HepG2 (cell line): ENCODE data around the gene FAM3A. TPM values are rescaled to one million over a fixed set of nuclear protein-coding genes. Genes with fewer than 3 reads are reported as not detected.

Experiments used
- ATAC-seq: fragments of 200-7000 bp; cut with Tn5 transposase; 3 replicates; pipeline ENCODE4 v1.9.1; 2020; ENCODE audit warnings: mild to moderate bottlenecking, moderate library complexity
- BruUV-seq: library from RNA; stranded (reverse); fragments of 400-500 nt; replicated peaks from 2 replicates; lab custom pipeline; 2021; lab: Mats Ljungman, UMichigan
- CTCF ChIA-PET: fragments of 300-600 bp; formaldehyde crosslinking; extraction: SDS; loops from one replicate; lab custom pipeline; 2021; ENCODE audit warnings: low total read pairs, inconsistent platforms, low intra/inter-chr PET ratio; lab: Yijun Ruan, JAX
- POLR2A ChIA-PET: fragments of 350-600 bp; sonication (Branson Sonifier 250); formaldehyde crosslinking; loops from one replicate; lab custom pipeline; 2020; ENCODE audit warnings: antibody characterized with exemption, inconsistent platforms; lab: Yijun Ruan, JAX
- DNase-seq: peaks from one replicate; pipeline ENCODE4 v3.0.0-alpha.2; 2015; ENCODE audit warnings: low spot score
- FAIRE-seq: peaks from 3 replicates; lab custom pipeline; 2011; peaks lifted over from hg19 to GRCh38; lab: Jason Lieb, UNC
- H2AFZ ChIP-seq: one replicate; pipeline ENCODE4 v1.6.1; 2011; ENCODE audit warnings: low read length, inconsistent platforms
- H3K27ac ChIP-seq: fragments of 300-600 bp; 3 replicates; pipeline ENCODE4 v1.8.0; 2011; ENCODE audit warnings: mixed run types, mild to moderate bottlenecking, mixed read lengths, low read length, inconsistent platforms; ENCODE audit not compliant: insufficient read depth; ENCODE audit errors: extremely low read length
- H3K27me3 ChIP-seq, 2 experiments: fragments of 200-600 bp in 1 of 2; 2 replicates in 1 of 2; 3 replicates in 1 of 2; pipeline versions ENCODE4 v1.6.0 to v1.8.0; 2011; ENCODE audit warnings: low read length in 2 of 2, mild to moderate bottlenecking in 2 of 2, moderate library complexity in 2 of 2, inconsistent platforms in 1 of 2; ENCODE audit not compliant: insufficient read depth in 2 of 2, control insufficient read depth in 1 of 2
- H3K36me3 ChIP-seq, 2 experiments: fragments of 200-600 bp in 1 of 2; replicated peaks in 1 of 2; 2 replicates in 1 of 2; 3 replicates in 1 of 2; pipeline versions ENCODE4 v1.5.1 to v1.8.0; 2011; ENCODE audit warnings: low read length in 2 of 2, inconsistent platforms in 1 of 2; ENCODE audit not compliant: insufficient read depth in 2 of 2, control insufficient read depth in 1 of 2
- H3K4me1 ChIP-seq: 2 replicates; pipeline ENCODE4 v1.5.1; 2012; ENCODE audit warnings: low read length, inconsistent platforms; ENCODE audit not compliant: insufficient read depth
- H3K4me2 ChIP-seq: 2 replicates; pipeline ENCODE4 v1.6.0; 2011; ENCODE audit warnings: low read depth, low read length, inconsistent platforms
- H3K4me3 ChIP-seq, 3 experiments: fragments of 200-600 bp in 1 of 3; sonication (generic), shearing (Covaris generic) in 1 of 3; replicated peaks in 1 of 3; 2 replicates each; pipeline ENCODE4 v1.5.1; 2011 to 2016; ENCODE audit warnings: low read length in 3 of 3, inconsistent platforms in 2 of 3, low read depth in 2 of 3, mild to moderate bottlenecking in 2 of 3, control low read depth in 1 of 3, mixed read lengths in 1 of 3; ENCODE audit not compliant: insufficient read depth in 1 of 3
- H3K79me2 ChIP-seq: one replicate; pipeline ENCODE4 v1.6.1; 2011; ENCODE audit warnings: low read length, inconsistent platforms; ENCODE audit not compliant: insufficient read depth
- H3K9ac ChIP-seq: 2 replicates; pipeline ENCODE4 v1.6.0; 2011; ENCODE audit warnings: mild to moderate bottlenecking, low read depth, low read length, inconsistent platforms; ENCODE audit not compliant: insufficient read depth
- H3K9me3 ChIP-seq: 2 replicates; pipeline ENCODE4 v1.5.1; 2012; ENCODE audit warnings: mild to moderate bottlenecking, low read length
- H4K20me1 ChIP-seq: 2 replicates; pipeline ENCODE4 v1.6.0; 2011; ENCODE audit warnings: inconsistent platforms, mild to moderate bottlenecking, low read length, moderate library complexity; ENCODE audit not compliant: insufficient read depth
- HMGXB3 ChIP-seq: sonication (generic); formaldehyde crosslinking; IDR thresholded peaks from 2 replicates; pipeline ENCODE4 v1.4.0; 2020; ENCODE audit warnings: missing genetic modification reagents, borderline replicate concordance
- KIAA2018 ChIP-seq: sonication (generic); formaldehyde crosslinking; IDR thresholded peaks from 2 replicates; pipeline ENCODE4 v1.5.0; 2020; ENCODE audit warnings: mild to moderate bottlenecking, missing genetic modification reagents, borderline replicate concordance
- MTF1 ChIP-seq: sonication (generic); formaldehyde crosslinking; IDR thresholded peaks from 2 replicates; pipeline ENCODE4 v1.5.0; 2020; ENCODE audit warnings: missing genetic modification reagents
- THAP7 ChIP-seq: sonication (generic); formaldehyde crosslinking; IDR thresholded peaks from 2 replicates; pipeline ENCODE4 v1.8.1; 2023; ENCODE audit warnings: mild to moderate bottlenecking, missing genetic modification reagents
- TRIM24 ChIP-seq: sonication (generic); formaldehyde crosslinking; IDR thresholded peaks from 2 replicates; pipeline ENCODE4 v1.8.0; 2022; ENCODE audit warnings: mild to moderate bottlenecking, missing genetic modification reagents
- YY1 ChIP-seq: IDR thresholded peaks from 2 replicates; pipeline ENCODE4 v1.6.1; 2011; ENCODE audit warnings: low read length, low read depth, moderate library complexity, mild to moderate bottlenecking; ENCODE audit not compliant: insufficient read depth, insufficient replicate concordance
- ZNF512 ChIP-seq: sonication (generic); formaldehyde crosslinking; IDR thresholded peaks from 2 replicates; pipeline ENCODE4 v1.4.0; 2020; ENCODE audit warnings: mild to moderate bottlenecking, missing genetic modification reagents
- ZNF577 ChIP-seq: sonication (generic); formaldehyde crosslinking; IDR thresholded peaks from 2 replicates; pipeline ENCODE4 v1.4.0; 2020; ENCODE audit warnings: mild to moderate bottlenecking, low read depth, missing genetic modification reagents, borderline replicate concordance
- WGBS: methylation state at CpG from one replicate; pipeline ENCODE4 v1.1.6; 2017; ENCODE audit warnings: low lambda C conversion rate; 5-methylcytosine and 5-hydroxymethylcytosine counted together
- in situ Hi-C: cut with HindIII; loops from 2 replicates; pipeline ENCODE4 v1.10.0; 2017; ENCODE audit warnings: low pct_unique_long_range_greater_than_20kb; ENCODE audit not compliant: extremely low pct_ligation_motif_present
- intact Hi-C: fragments of 100-400 bp; cut with micrococcal nuclease; formaldehyde crosslinking; loops from one replicate; pipeline ENCODE4 v1.10.0; 2022; ENCODE audit not compliant: unreplicated experiment
- polyA plus RNA-seq, 8 experiments: library from polyadenylated mRNA; depleted of rRNA in 3 of 8; stranded (reverse) in 7 of 8; unstranded in 1 of 8; fragments of >200 nt; fragmentation: Illumina TruSeq in 4 of 8; extraction: Trizol in 4 of 8; gene quantifications; 2 replicates each; pipeline versions ENCODE4 v1.2.1 to v1.2.3, GENCODE V29; 2011 to 2016; ENCODE audit warnings: low read depth in 4 of 8, missing spikeins in 1 of 8, mixed read lengths in 1 of 8; ENCODE audit not compliant: insufficient read depth in 1 of 8
- total RNA-seq, 5 experiments: library from RNA; depleted of rRNA; stranded (reverse); fragments of >200 nt; fragmentation: Illumina TruSeq; extraction: Trizol; gene quantifications; 2 replicates each; pipeline ENCODE4 v1.2.3, GENCODE V29; 2016; ENCODE audit warnings: low read depth in 1 of 5

The FAM3A gene
- total and polyA plus RNA-seq, 2 of the 13 experiments (the other 11 are each of a cell fraction or from before 2014, with no cell fraction given), result 11.2 to 22.7 TPM

GRCh38 chrX:154469880-154470279 is 46.2 kb downstream of the FAM3A start:
- Histone ChIP-seq H3K9ac (no peak overlapping the region), H3K27me3 (no peaks in the 10 kb centered on the region), H3K4me3 (no peak overlapping the region), H3K4me2 (no peak overlapping the region), H3K27ac (no peak overlapping the region), H3K4me1 (peaks cover 12% of the 10 kb centered on the region; the same call in 1 of the 2 replicates), H3K36me3 (peaks cover 5 to 6% of the 10 kb centered on the region in 2 experiments; a peak in 1 of 5 replicates), H2AFZ (no peak overlapping the region), H3K79me2 (no peaks in the 10 kb centered on the region), H3K9me3 (no peaks in the 10 kb centered on the region), H4K20me1 (no peaks in the 10 kb centered on the region)
- ATAC-seq, result no peak
- no peak for DNase-seq
- CTCF ChIA-PET, result no interaction called here
- in situ Hi-C loops (no loop called here), intact Hi-C loops (no loop called here)
- no peak for FAIRE-seq
- no CpG with 5 or more reads among the region's 18 CpGs for WGBS
- POLR2A ChIA-PET, result interaction anchor here (1.0 kb wide), 1 partner anchor 9 kb away, joined by 4 read pairs; the partner anchor contains the start of gene LAGE3
- no TSS peak for BruUV-seq
- TF ChIP-seq MTF1 (CRISPR knock-in tag) (no peak), HMGXB3 (no peak), ZNF512 (no peak), ZNF577 (CRISPR knock-in tag) (no peak), TRIM24 (CRISPR knock-in tag) (no peak), YY1 (no peak), KIAA2018 (CRISPR knock-in tag) (no peak), THAP7 (CRISPR knock-in tag) (no peak)
